ENCODE measurements around the gene WDFY2. TPM values are rescaled to one million over a fixed set of nuclear protein-coding genes. Genes with fewer than 3 reads are reported as not detected.
A peak's percentile ranks its signal among the peaks of the same experiment; 100 is the strongest.

Gene WDFY2
- total and polyA plus RNA-seq, 2 of the 8 experiments (the other 6 are each of a cell fraction or from before 2014, with no cell fraction given): 13.9 to 29.0 TPM

DNA sequence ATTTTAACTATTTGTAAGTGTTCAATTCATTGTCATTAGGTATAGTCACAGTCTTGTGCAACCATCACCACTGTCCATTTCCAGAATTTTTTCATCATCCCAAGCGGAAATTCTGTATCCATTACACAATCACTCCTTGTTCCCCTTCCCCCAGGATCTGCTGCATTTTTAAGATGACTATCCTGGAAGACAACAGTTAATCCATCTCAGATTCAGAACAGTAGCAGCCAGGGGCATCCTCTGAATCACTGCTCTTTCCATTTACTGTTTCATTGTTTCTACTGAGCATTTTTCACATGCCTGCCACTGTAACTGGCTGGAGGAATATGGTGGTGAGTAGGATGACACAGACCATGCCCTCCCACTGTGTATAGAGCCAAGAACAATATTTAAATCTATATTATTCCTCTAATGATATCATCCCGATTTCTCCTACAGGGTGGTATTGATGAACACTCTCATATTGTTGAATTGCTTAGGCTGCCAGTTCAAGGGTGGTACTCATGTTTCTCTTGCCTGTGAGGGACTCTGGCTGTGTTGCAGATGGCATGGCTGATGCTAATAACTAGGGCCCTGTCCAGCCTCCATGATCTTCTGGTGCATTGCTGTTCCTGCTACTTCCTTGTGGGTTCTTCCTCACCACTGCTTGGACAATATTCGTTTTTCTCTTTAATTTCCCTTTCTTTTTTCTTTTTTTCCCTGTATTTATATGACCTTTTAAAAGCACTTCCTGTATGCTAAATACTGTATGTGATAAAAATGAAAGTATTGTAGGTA, 59.0 kb downstream of the WDFY2 start:
- no peak overlapping the region; the same call in 1 of the 2 replicates for H3K27ac ChIP-seq (ENCODE audit: low read depth, low read length)
- H3K9me3 ChIP-seq (ENCODE audit: insufficient read depth in 2 of 2, low read depth in 1 of 2, low read length in 1 of 2): no peaks in the 10 kb centered on the region
- DNase-seq (ENCODE audit: low read depth in 1 of 2, low spot score in 2 of 2): no peak
- 76% methylated on average over 3 of the region's 3 CpGs; no CpG with 5 or more reads in 1 of the 2 experiments for WGBS, 2 experiments (ENCODE audit: extremely low coverage in 1 of 2, insufficient coverage in 1 of 2, insufficient read length in 1 of 2, insufficient replicate concordance in 2 of 2, low coverage in 1 of 2, low lambda C conversion rate in 2 of 2, missing lambda C conversion rate in 1 of 2)
- no peaks in the 10 kb centered on the region for H3K27me3 ChIP-seq (replicated peaks in 1 of 4; ENCODE audit: control insufficient read depth in 3 of 4, extremely low read depth in 1 of 4, insufficient read depth in 3 of 4, low read length in 3 of 4)
- H4K5ac ChIP-seq (ENCODE audit: insufficient read length, low read depth, low read length): peak overlapping the region; percentile 64
- H3K14ac ChIP-seq (ENCODE audit: insufficient read length): no peak overlapping the region
- peak overlapping the region; percentile 92 for H2BK5ac ChIP-seq (ENCODE audit: low read depth, low read length)
- H2AK5ac ChIP-seq (ENCODE audit: low read depth, low read length): peak overlapping the region; percentile 94; the same call in 1 of the 2 replicates
- peaks cover 4 to 88% of the 10 kb centered on the region in 2 experiments; a peak in 3 of 4 replicates for H3K79me2 ChIP-seq (ENCODE audit: control insufficient read depth in 1 of 2, insufficient read depth in 2 of 2, low read length in 2 of 2)
- no peaks in the 10 kb centered on the region for H3K36me3 ChIP-seq (ENCODE audit: control insufficient read depth in 2 of 4, insufficient read depth in 4 of 4, low read length in 3 of 4)
- peak overlapping the region; percentile 72 for H4K91ac ChIP-seq (replicated peaks; ENCODE audit: insufficient read length, low read length)
- no peak overlapping the region for H4K8ac ChIP-seq (ENCODE audit: extremely low read depth, insufficient read depth, low read length)
- 0 out of 2 replicates have a peak overlapping the region, but pooled peaks have one; percentile 2 for H3K18ac ChIP-seq (ENCODE audit: extremely low read depth, low read length)
- H2BK20ac ChIP-seq (ENCODE audit: low read length): peak overlapping the region; percentile 51; the same call in 1 of the 2 replicates
- FAIRE-seq: no peak
- no peak overlapping the region for H2BK120ac ChIP-seq (replicated peaks; ENCODE audit: low read depth, low read length)
- H2BK12ac ChIP-seq (ENCODE audit: low read depth, low read length): peak overlapping the region; percentile 91
- H2AFZ ChIP-seq (ENCODE audit: low read length): no peak overlapping the region
- H3K79me1 ChIP-seq (ENCODE audit: low read depth, low read length): 0 out of 2 replicates have a peak, but pooled peaks cover 5% of the 10 kb centered on the region
- no peak overlapping the region; a peak in 1 of 7 replicates for H3K9ac ChIP-seq (replicated peaks in 1 of 4; ENCODE audit: extremely low read depth in 1 of 4, low read depth in 3 of 4, low read length in 3 of 4)
- no peak overlapping the region for H2BK15ac ChIP-seq (ENCODE audit: low read length)
- no peaks in the 10 kb centered on the region for H3K23me2 ChIP-seq (ENCODE audit: low read depth, low read length)
- peaks cover 13 to 41% (median 25%) of the 10 kb centered on the region in 4 experiments for H3K4me1 ChIP-seq (replicated peaks in 1 of 4; ENCODE audit: control insufficient read depth in 3 of 4, insufficient read depth in 4 of 4, low read length in 3 of 4)
- no peaks in the 10 kb centered on the region for H4K20me1 ChIP-seq (replicated peaks in 1 of 2; ENCODE audit: control insufficient read depth in 1 of 2, insufficient read depth in 2 of 2, low read length in 2 of 2)
- H3K4me2 ChIP-seq (ENCODE audit: insufficient read depth in 1 of 2, low read depth in 2 of 2, low read length in 2 of 2): peak overlapping the region; percentile 35 to 74; a peak in 1 of 4 replicates
- peak overlapping the region in 1 of 4 experiments; percentile 4; a peak in 1 of 8 replicates for H3K4me3 ChIP-seq (ENCODE audit: extremely low read depth in 1 of 4, insufficient read depth in 2 of 4, low read depth in 3 of 4, low read length in 4 of 4)
- H3K4ac ChIP-seq (replicated peaks; ENCODE audit: insufficient read length, low read depth, low read length): no peak overlapping the region
- peak overlapping the region; percentile 3 for H3K56ac ChIP-seq (replicated peaks; ENCODE audit: insufficient read length, low read depth, low read length)
- POLR2A ChIA-PET (ENCODE audit: partially characterized antibody): interaction anchor here (0.6 kb wide), 1 partner anchor 9 kb away, joined by 3 read pairs; no protein-coding TSS in a partner anchor
- CTCF ChIA-PET (ENCODE audit: partially characterized antibody): no interaction called here
- no peak overlapping the region for H3K23ac ChIP-seq (ENCODE audit: insufficient read length)
- TF ChIP-seq SAP30 (IDR thresholded peaks at IDR 0.05; ENCODE audit: insufficient read depth, insufficient replicate concordance, low read length): no peak
- no peak for TF ChIP-seq EGR1 (IDR thresholded peaks at IDR 0.05; ENCODE audit: borderline replicate concordance, low read depth, low read length)
- TF ChIP-seq HDAC6 (IDR thresholded peaks at IDR 0.05; ENCODE audit: low read depth, low read length): no peak
- TF ChIP-seq SUZ12 (IDR thresholded peaks at IDR 0.05; ENCODE audit: low read length): no peak
- no peak for TF ChIP-seq GABPA (IDR thresholded peaks at IDR 0.05; ENCODE audit: borderline replicate concordance, insufficient read depth, low read length)
- TF ChIP-seq POLR2AphosphoS5 (IDR thresholded peaks at IDR 0.05; ENCODE audit: low read depth, low read length): no peak
- TF ChIP-seq CREB1 (IDR thresholded peaks at IDR 0.05): no peak
- TF ChIP-seq EZH2 (IDR thresholded peaks at IDR 0.05; ENCODE audit: low read depth, low read length, severe bottlenecking): no peak
- TF ChIP-seq EP300 (IDR thresholded peaks at IDR 0.05; ENCODE audit: borderline replicate concordance in 1 of 2, low read depth in 2 of 2, low read length in 2 of 2): no peak
- no peak for TF ChIP-seq BCL11A (IDR thresholded peaks at IDR 0.05; ENCODE audit: low read depth in 2 of 2, low read length in 2 of 2)
- TF ChIP-seq SIRT6 (IDR thresholded peaks at IDR 0.05; ENCODE audit: low read length): no peak
- no peak for TF ChIP-seq RXRA (IDR thresholded peaks at IDR 0.05; ENCODE audit: insufficient read depth, low read depth, low read length)

All from H1 (cell line).